Lung (tissue), 12 donors: ENCODE measurements around the gene NCL. TPM values are rescaled to one million over a fixed set of nuclear protein-coding genes. Genes with fewer than 3 reads are reported as not detected.
A peak's percentile ranks its signal among the peaks of the same experiment; 100 is the strongest.

Experiments used
- ATAC-seq: fragments of 200-7000 bp; cut with Tn5 transposase; one replicate; pipeline ENCODE4 v1.9.1; 2020; ENCODE audit warnings: moderate number of reproducible peaks; ENCODE audit not compliant: insufficient read depth, low FRiP score
- DNase-seq, 3 donors: peaks; one replicate each; pipeline ENCODE4 v3.0.0-alpha.2; 2013 to 2017
- H3K27ac ChIP-seq, 2 donors: one replicate each; pipeline ENCODE4 v1.5.1; 2013; ENCODE audit warnings: mild to moderate bottlenecking in 2 of 2, moderate library complexity in 2 of 2, control low read depth in 1 of 2, inconsistent platforms in 1 of 2, low read depth in 1 of 2, low read length in 1 of 2
- H3K27me3 ChIP-seq, 3 donors: one replicate each; pipeline ENCODE4 v1.5.1; 2013; ENCODE audit warnings: low read length in 2 of 3; ENCODE audit not compliant: control insufficient read depth in 3 of 3, insufficient read depth in 3 of 3
- H3K36me3 ChIP-seq, 4 donors: one replicate each; pipeline ENCODE4 v1.5.1; 2013; ENCODE audit warnings: low read length in 4 of 4, mild to moderate bottlenecking in 1 of 4, moderate library complexity in 1 of 4; ENCODE audit not compliant: control insufficient read depth in 4 of 4, insufficient read depth in 4 of 4
- H3K4me1 ChIP-seq, 5 donors: one replicate each; pipeline ENCODE4 v1.5.1; 2013; ENCODE audit warnings: low read length in 5 of 5, mild to moderate bottlenecking in 2 of 5, moderate library complexity in 1 of 5; ENCODE audit not compliant: control insufficient read depth in 5 of 5, insufficient read depth in 5 of 5
- H3K4me3 ChIP-seq: one replicate; pipeline ENCODE4 v1.5.1; 2013; ENCODE audit warnings: mild to moderate bottlenecking, control low read depth, moderate library complexity
- H3K9ac ChIP-seq, 2 donors: one replicate each; pipeline ENCODE4 v1.5.1; 2013; ENCODE audit warnings: low read length in 2 of 2, control low read depth in 1 of 2; ENCODE audit not compliant: insufficient read depth in 1 of 2
- H3K9me3 ChIP-seq, 4 donors: one replicate each; pipeline ENCODE4 v1.5.1; 2013; ENCODE audit warnings: low read length in 3 of 4, mild to moderate bottlenecking in 1 of 4, moderate library complexity in 1 of 4; ENCODE audit not compliant: control insufficient read depth in 4 of 4, insufficient read depth in 3 of 4
- CTCF ChIP-seq: IDR thresholded peaks from 2 replicates; pipeline ENCODE4 v1.5.1; 2012; ENCODE audit warnings: mild to moderate bottlenecking; ENCODE audit errors: control extremely low read depth, extremely low read depth
- WGBS, 2 donors: extraction: QIAGEN DNeasy Blood & Tissue Kit; methylation state at CpG; one replicate each; pipeline ENCODE4 v1.1.7; 2013; 5-methylcytosine and 5-hydroxymethylcytosine counted together
- polyA plus RNA-seq, 2 donors: library from polyadenylated mRNA; stranded (reverse); fragments of 200-250 nt; gene quantifications; one replicate each; pipeline ENCODE4 v1.2.1, GENCODE V29; 2013
- total RNA-seq, 2 donors: library from RNA; depleted of rRNA in 1 of 2; stranded (reverse); fragments of >200 nt in 1 of 2; gene quantifications; one replicate each; pipeline ENCODE4 v1.2.1, GENCODE V29; 2014 to 2021
- donor health status: control.
- donor health status: control.
- donor health status: Bipolar disorder and iron deficiency.
- donor health status: healthy.
- donor health status: DM: yes; HTN: yes; CAD: no.

NCL gene
- total and polyA plus RNA-seq, 4 donors, result 144 to 373 (median 331) TPM

DNA sequence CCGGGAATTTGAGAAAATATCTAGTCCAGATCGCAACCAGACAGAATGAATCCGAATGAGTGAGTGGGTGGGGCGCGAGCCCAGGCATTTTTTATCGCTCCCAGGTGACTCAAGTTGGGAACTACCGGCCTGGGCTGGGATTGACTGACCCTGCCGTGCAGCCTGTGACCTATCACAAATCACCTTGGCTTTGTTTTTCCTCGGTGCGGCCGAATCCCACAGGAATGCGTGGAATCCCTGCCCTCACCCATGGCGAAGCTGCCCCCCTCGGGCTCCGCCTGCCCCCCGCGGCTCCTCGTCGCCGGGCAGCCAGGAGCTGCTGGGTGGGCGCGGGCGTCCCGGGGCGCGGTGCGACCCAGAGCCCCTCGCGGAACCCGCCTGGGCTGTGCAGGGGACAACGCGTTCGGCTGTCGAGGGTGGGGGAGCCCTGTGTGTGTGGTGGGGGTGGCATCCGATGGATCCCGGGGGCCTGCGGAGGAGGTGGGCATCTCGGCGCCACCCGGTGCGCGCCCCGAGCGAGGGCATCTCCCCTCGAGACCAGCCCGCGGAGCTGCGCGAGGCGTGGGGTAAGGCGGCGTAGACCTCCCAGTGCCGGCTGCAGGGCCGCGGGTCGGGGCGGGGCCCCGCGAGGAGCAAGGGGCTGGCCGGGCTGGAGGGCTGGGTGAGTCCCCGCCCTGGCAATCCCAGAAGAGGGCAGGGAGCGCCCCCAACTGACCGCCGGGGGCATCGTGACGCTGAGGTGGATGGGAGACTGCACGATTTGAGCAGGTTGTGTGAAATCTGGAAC, 52.3 kb downstream of the NCL start:
- DNase-seq, result peak; percentile 86 to 90 (median 87)
- TF ChIP-seq CTCF, result peak; percentile 42
- H3K36me3 ChIP-seq, result no peaks in the 10 kb centered on the region
- peak overlapping the region; percentile 56 for H3K4me3 ChIP-seq
- H3K4me1 ChIP-seq, result peaks cover 0 to 12% (median 3%) of the 10 kb centered on the region in 5 donors
- ATAC-seq, result peak; percentile 97
- 2 to 4% methylated on average over 54 to 67 of the region's 67 CpGs for WGBS, 2 donors
- H3K27ac ChIP-seq, result peak overlapping the region in 1 of 2 donors; percentile 48
- peaks cover 0 to 6% (median 0%) of the 10 kb centered on the region in 4 donors for H3K9me3 ChIP-seq
- H3K27me3 ChIP-seq, result peaks cover 0 to 7% (median 0%) of the 10 kb centered on the region in 3 donors
- peak overlapping the region; percentile 37 to 58 for H3K9ac ChIP-seq

GRCh38 chr2:231411237-231411636, 53.0 kb downstream of the NCL start:
- H3K4me3 ChIP-seq, result no peak overlapping the region
- peaks cover 0 to 7% (median 0%) of the 10 kb centered on the region in 3 donors for H3K27me3 ChIP-seq
- H3K4me1 ChIP-seq, result peaks cover 0 to 12% (median 3%) of the 10 kb centered on the region in 5 donors
- DNase-seq (no peak), ATAC-seq (no peak)
- H3K36me3 ChIP-seq, result no peaks in the 10 kb centered on the region
- H3K9ac ChIP-seq, result no peak overlapping the region
- no peak overlapping the region for H3K27ac ChIP-seq
- peaks cover 0 to 6% (median 0%) of the 10 kb centered on the region in 4 donors for H3K9me3 ChIP-seq
- TF ChIP-seq CTCF, result no peak
- WGBS, 2 donors, result 63 to 74% methylated on average over 3 of the region's 3 CpGs

DNA sequence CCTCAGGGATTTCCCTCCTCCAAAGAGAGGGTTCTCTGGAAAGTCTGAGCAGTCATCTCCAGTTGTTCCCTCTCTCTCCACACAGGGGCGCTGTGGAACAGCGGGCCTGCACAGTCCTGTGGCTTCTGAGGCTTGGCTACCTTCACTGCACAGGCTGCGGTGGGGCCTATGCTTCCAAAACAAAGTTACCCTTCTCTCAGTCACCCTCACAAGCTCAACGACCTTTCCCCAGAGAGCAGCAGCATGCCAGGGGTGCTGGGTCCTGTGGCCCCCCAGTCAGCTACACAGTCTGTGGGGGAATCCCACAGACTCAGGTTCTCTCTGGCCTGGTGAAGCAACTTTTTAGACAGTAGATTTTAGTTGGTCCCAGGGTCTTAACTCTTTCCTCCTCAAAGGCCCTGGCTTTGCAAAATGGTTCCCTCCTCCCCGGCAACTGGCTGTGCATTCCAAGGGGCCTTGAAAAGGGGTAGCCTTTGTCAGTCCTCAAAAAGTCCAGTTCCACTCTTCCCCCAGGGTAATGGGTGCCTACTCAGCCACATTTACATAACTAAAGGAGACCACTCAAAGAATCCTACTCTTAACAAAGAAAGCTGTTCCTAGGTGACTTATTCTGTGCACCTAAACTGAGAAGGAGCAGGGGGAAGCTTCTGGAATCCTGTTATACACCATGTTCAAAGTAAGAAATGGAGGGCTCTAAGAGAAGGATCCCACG, 53.8 kb downstream of the NCL start:
- no peak overlapping the region for H3K4me3 ChIP-seq
- 83 to 89% methylated on average over 6 of the region's 6 CpGs for WGBS, 2 donors
- peaks cover 0 to 12% (median 3%) of the 10 kb centered on the region in 5 donors for H3K4me1 ChIP-seq
- ATAC-seq (no peak), DNase-seq (no peak)
- no peak overlapping the region for H3K27ac ChIP-seq
- H3K9ac ChIP-seq, result no peak overlapping the region
- TF ChIP-seq CTCF, result no peak
- no peaks in the 10 kb centered on the region for H3K36me3 ChIP-seq
- H3K27me3 ChIP-seq, result peaks cover 0 to 7% (median 0%) of the 10 kb centered on the region in 3 donors
- H3K9me3 ChIP-seq, result peaks cover 0 to 6% (median 0%) of the 10 kb centered on the region in 4 donors
